Measurements from ENCODE around the gene SHROOM3.
"Not testable (repeated sequence)": the region's sequence is repeated elsewhere in the genome, so short reads cannot be mapped to it uniquely, and the experiment has no call there.

SHROOM3 gene

GRCh38 chr4:76606645-76607265, 171.7 kb downstream of the SHROOM3 start:
- in situ Hi-C loops (cut with MboI; ENCODE audit: low pct_unique_long_range_greater_than_20kb, low sequenced_read_pairs), result no loop called here
- no peak for DNase-seq

- in situ Hi-C loops (cut with MboI; ENCODE audit: low pct_unique_long_range_greater_than_20kb, low sequenced_read_pairs), result no loop called here
- DNase-seq, result no peak
Measured at GRCh38 chr4:76607266-76607799, 172.3 kb downstream of the SHROOM3 start.

GRCh38 chr4:76607846-76608245, 172.8 kb downstream of the SHROOM3 start:
- in situ Hi-C loops (cut with MboI; ENCODE audit: low pct_unique_long_range_greater_than_20kb, low sequenced_read_pairs), result no loop called here
- DNase-seq, result no peak

- DNase-seq; in situ Hi-C loops (cut with MboI; ENCODE audit: low pct_unique_long_range_greater_than_20kb, low sequenced_read_pairs): not testable (repeated sequence)
Measured at GRCh38 chr4:76608549-76608948, 173.5 kb downstream of the SHROOM3 start.

GRCh38 chr4:76610751-76611547, 175.9 kb downstream of the SHROOM3 start:
- in situ Hi-C loops (cut with MboI; ENCODE audit: low pct_unique_long_range_greater_than_20kb, low sequenced_read_pairs), result no loop called here
- no peak for DNase-seq

GRCh38 chr4:76611616-76612207, 176.7 kb downstream of the SHROOM3 start:
- in situ Hi-C loops (cut with MboI; ENCODE audit: low pct_unique_long_range_greater_than_20kb, low sequenced_read_pairs), result no loop called here
- no peak for DNase-seq

GRCh38 chr4:76614589-76614988, 179.6 kb downstream of the SHROOM3 start:
- in situ Hi-C loops (cut with MboI; ENCODE audit: low pct_unique_long_range_greater_than_20kb, low sequenced_read_pairs), result no loop called here
- DNase-seq, result no peak

- in situ Hi-C loops (cut with MboI; ENCODE audit: low pct_unique_long_range_greater_than_20kb, low sequenced_read_pairs), result no loop called here
- DNase-seq, result no peak
Measured at GRCh38 chr4:76615999-76616398, 181.0 kb downstream of the SHROOM3 start.

- in situ Hi-C loops (cut with MboI; ENCODE audit: low pct_unique_long_range_greater_than_20kb, low sequenced_read_pairs), result no loop called here
- no peak for DNase-seq
Measured at GRCh38 chr4:76616526-76616925, 181.5 kb downstream of the SHROOM3 start.

- in situ Hi-C loops (cut with MboI; ENCODE audit: low pct_unique_long_range_greater_than_20kb, low sequenced_read_pairs), result no loop called here
- DNase-seq, result no peak
Measured at GRCh38 chr4:76620723-76621468, 185.9 kb downstream of the SHROOM3 start.

GRCh38 chr4:76622126-76622525, 187.1 kb downstream of the SHROOM3 start:
- in situ Hi-C loops (cut with MboI; ENCODE audit: low pct_unique_long_range_greater_than_20kb, low sequenced_read_pairs), result no loop called here
- DNase-seq, result no peak

GRCh38 chr4:76622717-76623116, 187.7 kb downstream of the SHROOM3 start:
- no peak for DNase-seq
- in situ Hi-C loops (cut with MboI; ENCODE audit: low pct_unique_long_range_greater_than_20kb, low sequenced_read_pairs), result no loop called here

- in situ Hi-C loops (cut with MboI; ENCODE audit: low pct_unique_long_range_greater_than_20kb, low sequenced_read_pairs), result no loop called here
- no peak for DNase-seq
Measured at GRCh38 chr4:76623217-76624045, 188.4 kb downstream of the SHROOM3 start.

GRCh38 chr4:76624241-76624681, 189.2 kb downstream of the SHROOM3 start:
- DNase-seq, result no peak
- in situ Hi-C loops (cut with MboI; ENCODE audit: low pct_unique_long_range_greater_than_20kb, low sequenced_read_pairs), result no loop called here

- in situ Hi-C loops (cut with MboI; ENCODE audit: low pct_unique_long_range_greater_than_20kb, low sequenced_read_pairs), result no loop called here
- no peak for DNase-seq
Measured at GRCh38 chr4:76624931-76625715, 190.1 kb downstream of the SHROOM3 start.

GRCh38 chr4:76626686-76627465, 191.8 kb downstream of the SHROOM3 start:
- no peak for DNase-seq

GRCh38 chr4:76628251-76628650, 193.2 kb downstream of the SHROOM3 start:
- DNase-seq, result no peak
- in situ Hi-C loops (cut with MboI; ENCODE audit: low pct_unique_long_range_greater_than_20kb, low sequenced_read_pairs), result no loop called here

More at GRCh38 chr4:76626686-76627465, 191.8 kb downstream of the SHROOM3 start:
- in situ Hi-C loops (cut with MboI; ENCODE audit: low pct_unique_long_range_greater_than_20kb, low sequenced_read_pairs), result no loop called here
